GM19193 (cell line): ENCODE data around the gene DOCK10.

Experiments
- POLR2A ChIP-seq: IDR thresholded peaks from 4 replicates; pipeline ENCODE4 v1.6.1; 2011; ENCODE audit not compliant: insufficient read depth, insufficient read length; ENCODE audit errors: extremely low read depth

Gene DOCK10

DNA sequence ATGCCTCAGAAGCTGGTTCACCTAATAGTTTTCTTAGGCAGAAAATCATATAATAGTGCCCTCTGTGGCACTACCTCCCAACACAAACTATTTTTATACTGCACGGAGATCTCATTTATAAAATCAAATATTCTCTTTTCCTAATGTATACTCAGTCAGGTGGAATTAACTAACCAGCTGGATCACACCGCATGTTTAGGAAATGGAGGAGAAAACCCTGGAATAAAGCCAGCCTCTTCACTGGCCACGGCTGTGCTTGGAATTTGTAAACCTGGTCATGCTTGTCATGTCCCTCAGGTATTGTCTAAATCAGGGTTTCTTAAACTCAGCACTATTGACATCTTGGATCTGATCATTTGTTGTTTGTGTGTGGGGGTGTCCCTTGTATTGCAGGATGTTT lies 85.6 kb downstream of the DOCK10 start:
- TF ChIP-seq POLR2A, result no peak

GRCh38 chr2:224954980-224955379 lies 87.3 kb downstream of the DOCK10 start:
- TF ChIP-seq POLR2A, result no peak

GRCh38 chr2:224952936-224953657 lies 89.2 kb downstream of the DOCK10 start:
- no peak for TF ChIP-seq POLR2A

DNA sequence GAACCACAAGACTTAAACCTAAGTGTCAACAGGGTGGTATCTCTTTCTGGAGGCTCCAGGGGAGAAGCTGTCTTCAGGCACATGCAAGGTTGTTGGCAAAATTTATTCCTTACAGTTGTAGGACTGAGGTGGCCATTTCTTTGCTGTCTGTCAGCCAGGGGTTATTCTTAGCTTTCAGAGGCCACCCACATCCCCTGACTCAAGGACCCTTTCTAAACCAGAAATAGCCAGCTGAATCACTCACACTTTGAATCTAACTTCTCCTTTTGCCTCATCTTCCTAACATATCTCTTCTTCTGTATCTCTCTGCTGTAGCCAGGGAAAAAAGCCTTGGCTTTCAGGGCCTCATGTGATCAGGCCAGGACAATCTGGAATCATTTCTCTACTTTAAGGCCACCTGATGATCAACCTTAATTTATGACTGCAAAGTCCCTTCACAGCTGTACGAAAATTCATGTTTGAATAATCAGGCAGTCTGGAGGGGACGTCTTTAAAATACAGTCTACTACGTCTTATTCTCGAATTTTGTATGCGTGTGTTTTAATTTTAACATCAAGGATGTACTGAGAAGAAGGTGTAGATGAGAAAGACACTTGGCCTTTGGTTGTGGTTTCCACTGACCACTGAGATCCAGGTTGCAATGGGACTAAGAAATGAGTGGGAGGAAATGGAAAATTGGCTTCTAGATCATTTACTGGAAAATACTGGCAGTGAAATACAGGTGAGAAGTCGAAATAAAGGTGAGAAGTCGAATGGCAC lies 90.4 kb downstream of the DOCK10 start:
- TF ChIP-seq POLR2A, result no peak

- TF ChIP-seq POLR2A, result no peak
These were observed 93.4 kb downstream of the DOCK10 start for GRCh38 chr2:224948859-224949258.

DNA sequence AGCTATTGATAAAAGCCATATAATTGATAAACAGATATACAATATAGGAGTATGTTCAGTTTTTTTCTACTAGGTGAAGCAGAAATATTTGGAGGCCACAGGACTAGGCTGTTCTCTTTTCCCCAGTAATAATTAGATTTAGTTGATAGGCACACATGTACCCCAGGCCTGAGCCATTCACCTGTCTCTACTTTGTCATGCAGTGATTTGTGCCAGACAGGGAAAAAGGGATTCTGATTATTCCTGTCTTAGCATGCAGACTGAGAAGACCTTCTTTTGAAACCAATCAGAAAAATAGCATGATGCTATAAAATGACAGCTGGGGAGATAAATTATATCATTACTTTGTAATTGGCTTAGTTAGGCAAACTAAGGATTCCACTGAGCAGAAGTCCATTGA lies 94.3 kb downstream of the DOCK10 start:
- TF ChIP-seq POLR2A, result no peak

- no peak for TF ChIP-seq POLR2A
These were observed 94.7 kb downstream of the DOCK10 start for GRCh38 chr2:224947566-224947965.

- no peak for TF ChIP-seq POLR2A
These were observed 95.4 kb downstream of the DOCK10 start for GRCh38 chr2:224946895-224947294.

GRCh38 chr2:224944707-224945547 lies 97.3 kb downstream of the DOCK10 start:
- TF ChIP-seq POLR2A, result no peak

GRCh38 chr2:224941960-224942359 lies 100.3 kb downstream of the DOCK10 start:
- no peak for TF ChIP-seq POLR2A

DNA sequence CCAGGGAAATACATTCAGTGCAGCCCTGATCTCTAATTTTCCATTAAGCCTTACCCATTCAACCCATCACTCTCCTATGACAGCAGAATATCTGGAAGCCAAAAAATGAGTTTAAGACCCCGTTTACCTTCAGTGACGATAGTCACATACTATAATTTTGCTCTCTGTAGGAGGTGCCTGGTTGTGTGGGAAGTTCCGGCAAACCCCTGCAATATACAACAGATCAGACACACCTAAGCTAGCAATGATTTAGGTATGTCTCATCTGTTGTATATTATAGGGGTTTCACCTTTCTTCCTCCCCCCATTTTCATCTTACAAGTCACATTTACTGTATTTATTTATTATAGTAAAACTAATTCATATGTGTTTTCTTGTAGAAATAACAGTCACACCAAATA lies 101.7 kb downstream of the DOCK10 start:
- TF ChIP-seq POLR2A, result no peak

GRCh38 chr2:224938651-224939182 lies 103.6 kb downstream of the DOCK10 start:
- TF ChIP-seq POLR2A, result no peak

- TF ChIP-seq POLR2A, result no peak
These were observed 104.4 kb downstream of the DOCK10 start for GRCh38 chr2:224937887-224938286.

GRCh38 chr2:224934526-224935188 lies 107.6 kb downstream of the DOCK10 start:
- no peak for TF ChIP-seq POLR2A
